ENCODE data around the gene SENP3.

The SENP3 gene

DNA sequence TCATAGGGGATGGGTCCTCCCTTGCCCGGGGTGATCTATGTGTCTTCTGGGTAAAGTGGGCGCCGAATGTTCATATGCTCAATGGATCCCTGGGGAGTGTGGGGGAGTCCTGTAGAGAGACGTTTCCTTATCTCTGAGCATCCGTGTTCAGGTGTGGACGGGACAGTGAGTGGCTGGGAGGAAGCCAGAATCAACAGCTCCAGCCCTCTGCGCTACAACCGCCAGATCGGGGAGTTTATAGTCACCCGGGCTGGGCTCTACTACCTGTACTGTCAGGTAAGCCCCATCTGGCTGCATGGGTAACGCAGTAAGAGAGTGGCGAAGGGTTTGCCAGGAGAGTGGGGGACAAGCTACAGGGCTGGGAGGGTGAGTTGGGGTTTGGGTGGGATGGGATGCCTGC, 5.1 kb upstream of the SENP3 start:
- DNase-seq (ENCODE audit: low read depth, low spot score): no peak

DNA sequence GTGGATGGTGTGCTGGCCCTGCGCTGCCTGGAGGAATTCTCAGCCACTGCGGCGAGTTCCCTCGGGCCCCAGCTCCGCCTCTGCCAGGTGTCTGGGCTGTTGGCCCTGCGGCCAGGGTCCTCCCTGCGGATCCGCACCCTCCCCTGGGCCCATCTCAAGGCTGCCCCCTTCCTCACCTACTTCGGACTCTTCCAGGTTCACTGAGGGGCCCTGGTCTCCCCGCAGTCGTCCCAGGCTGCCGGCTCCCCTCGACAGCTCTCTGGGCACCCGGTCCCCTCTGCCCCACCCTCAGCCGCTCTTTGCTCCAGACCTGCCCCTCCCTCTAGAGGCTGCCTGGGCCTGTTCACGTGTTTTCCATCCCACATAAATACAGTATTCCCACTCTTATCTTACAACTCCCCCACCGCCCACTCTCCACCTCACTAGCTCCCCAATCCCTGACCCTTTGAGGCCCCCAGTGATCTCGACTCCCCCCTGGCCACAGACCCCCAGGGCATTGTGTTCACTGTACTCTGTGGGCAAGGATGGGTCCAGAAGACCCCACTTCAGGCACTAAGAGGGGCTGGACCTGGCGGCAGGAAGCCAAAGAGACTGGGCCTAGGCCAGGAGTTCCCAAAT, 4.5 kb upstream of the SENP3 start:
- DNase-seq (ENCODE audit: low read depth, low spot score): no peak

DNA sequence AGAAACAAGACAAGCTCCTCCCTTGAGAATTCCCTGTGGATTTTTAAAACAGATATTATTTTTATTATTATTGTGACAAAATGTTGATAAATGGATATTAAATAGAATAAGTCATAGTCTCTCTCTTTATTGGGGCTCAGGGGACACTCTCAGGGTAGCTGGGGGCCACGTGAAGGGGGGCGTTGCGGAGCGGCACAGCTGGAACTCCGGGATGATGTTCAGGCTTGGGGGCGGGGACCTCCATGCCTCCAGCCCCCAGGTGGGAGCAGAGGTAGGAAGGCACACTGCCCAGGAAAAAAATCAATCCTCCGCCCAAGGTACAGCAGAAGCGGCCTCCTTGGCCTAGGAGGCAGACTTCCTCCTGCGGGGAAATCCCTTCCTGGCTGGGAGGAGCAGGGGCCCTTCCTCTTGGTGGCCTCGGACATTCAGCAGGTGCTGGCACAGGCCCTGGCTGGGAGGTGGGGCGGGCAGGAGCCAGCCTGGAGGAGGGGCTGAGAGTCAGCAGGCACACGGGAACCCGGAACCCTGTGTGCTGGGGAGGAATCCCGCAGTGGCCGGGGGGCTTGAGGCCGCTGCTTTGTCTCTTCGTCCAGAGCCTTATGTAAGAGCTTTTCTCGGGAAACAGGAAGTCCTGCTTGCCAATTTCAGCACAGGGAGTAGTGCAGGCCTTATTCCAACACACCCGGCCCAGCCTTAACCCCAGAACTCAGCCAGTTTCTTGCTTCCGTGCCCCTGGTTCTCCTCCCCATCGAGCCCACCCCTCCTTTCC, 3.8 kb upstream of the SENP3 start:
- no peak for DNase-seq (ENCODE audit: low read depth, low spot score)

DNA sequence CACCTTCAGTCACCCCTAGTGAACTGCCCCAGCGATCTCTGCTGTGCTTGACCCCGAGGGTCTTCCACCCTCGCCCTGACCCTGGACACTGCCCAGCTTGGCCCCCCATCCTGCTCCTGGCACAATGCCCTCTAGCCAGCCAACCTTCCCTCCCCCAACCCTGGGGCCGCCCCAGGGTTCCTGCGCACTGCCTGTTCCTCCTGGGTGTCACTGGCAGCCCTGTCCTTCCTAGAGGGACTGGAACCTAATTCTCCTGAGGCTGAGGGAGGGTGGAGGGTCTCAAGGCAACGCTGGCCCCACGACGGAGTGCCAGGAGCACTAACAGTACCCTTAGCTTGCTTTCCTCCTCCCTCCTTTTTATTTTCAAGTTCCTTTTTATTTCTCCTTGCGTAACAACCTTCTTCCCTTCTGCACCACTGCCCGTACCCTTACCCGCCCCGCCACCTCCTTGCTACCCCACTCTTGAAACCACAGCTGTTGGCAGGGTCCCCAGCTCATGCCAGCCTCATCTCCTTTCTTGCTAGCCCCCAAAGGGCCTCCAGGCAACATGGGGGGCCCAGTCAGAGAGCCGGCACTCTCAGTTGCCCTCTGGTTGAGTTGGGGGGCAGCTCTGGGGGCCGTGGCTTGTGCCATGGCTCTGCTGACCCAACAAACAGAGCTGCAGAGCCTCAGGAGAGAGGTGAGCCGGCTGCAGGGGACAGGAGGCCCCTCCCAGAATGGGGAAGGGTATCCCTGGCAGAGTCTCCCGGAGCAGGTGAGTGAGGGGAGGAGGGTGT, 3.0 kb upstream of the SENP3 start, which contains the start of gene TNFSF13:
Gene TNFSF13 (plus strand): TSS at position 207 of the 776 bp plus-strand sequence. CDS start 290 bp downstream, at position 497.
- no peak for DNase-seq (ENCODE audit: low read depth, low spot score)

DNA sequence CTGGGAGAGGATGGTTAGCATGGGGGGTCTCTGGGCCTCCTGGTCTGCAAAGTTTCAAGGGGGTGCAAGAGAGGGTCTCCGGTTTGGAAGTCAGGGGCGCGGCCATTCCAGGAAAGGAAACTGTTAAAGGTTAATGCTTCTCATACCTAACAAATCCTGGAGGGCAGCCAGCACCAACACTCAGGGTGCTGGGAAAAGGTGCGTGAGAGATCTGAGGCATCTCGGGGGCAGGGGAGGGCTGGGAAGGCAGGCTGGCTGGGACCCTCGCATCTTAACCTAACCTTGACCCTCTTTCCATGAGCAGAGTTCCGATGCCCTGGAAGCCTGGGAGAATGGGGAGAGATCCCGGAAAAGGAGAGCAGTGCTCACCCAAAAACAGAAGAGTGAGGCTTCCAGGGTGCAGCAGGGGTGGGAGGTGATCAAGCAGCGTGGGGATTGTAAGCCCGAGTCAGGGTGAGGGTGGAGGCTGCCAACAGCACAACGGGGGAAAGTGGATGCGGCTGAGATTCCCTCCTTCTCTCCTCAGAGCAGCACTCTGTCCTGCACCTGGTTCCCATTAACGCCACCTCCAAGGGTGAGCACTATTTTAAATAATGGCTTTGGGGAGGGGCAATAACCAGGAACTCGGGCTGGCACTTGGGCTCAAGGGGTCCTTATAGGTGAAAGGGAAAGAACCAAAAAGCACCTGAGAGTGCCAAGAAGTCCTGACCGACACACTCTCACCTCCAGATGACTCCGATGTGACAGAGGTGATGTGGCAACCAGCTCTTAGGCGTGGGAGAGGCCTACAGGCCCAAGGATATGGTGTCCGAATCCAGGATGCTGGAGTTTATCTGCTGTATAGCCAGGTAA, 2.2 kb upstream of the SENP3 start:
- no peak for DNase-seq (ENCODE audit: low read depth, low spot score)

DNA sequence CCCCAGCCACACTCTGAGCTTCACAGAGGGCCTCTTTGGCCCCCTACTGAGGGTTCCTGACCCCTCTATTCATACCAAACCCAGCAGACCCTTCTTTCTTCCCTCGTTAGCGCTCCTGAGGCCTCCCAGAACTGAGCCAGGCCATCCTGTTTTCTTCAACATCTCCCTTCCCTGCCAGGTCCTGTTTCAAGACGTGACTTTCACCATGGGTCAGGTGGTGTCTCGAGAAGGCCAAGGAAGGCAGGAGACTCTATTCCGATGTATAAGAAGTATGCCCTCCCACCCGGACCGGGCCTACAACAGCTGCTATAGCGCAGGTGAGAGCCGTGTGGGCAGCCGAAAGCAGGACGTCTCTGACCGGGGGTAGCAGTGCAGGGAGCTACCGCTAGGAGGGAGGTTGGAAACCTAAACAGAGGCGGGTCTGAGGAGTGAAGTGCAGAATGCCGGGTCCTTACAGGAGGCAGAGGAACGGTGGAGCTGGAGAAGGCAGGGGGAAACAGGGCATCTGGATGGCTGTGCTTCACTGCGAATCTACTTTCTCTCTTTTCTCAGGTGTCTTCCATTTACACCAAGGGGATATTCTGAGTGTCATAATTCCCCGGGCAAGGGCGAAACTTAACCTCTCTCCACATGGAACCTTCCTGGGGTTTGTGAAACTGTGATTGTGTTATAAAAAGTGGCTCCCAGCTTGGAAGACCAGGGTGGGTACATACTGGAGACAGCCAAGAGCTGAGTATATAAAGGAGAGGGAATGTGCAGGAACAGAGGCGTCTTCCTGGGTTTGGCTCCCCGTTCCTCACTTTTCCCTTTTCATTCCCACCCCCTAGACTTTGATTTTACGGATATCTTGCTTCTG, 1.3 kb upstream of the SENP3 start:
- no peak for DNase-seq (ENCODE audit: low read depth, low spot score)

DNA sequence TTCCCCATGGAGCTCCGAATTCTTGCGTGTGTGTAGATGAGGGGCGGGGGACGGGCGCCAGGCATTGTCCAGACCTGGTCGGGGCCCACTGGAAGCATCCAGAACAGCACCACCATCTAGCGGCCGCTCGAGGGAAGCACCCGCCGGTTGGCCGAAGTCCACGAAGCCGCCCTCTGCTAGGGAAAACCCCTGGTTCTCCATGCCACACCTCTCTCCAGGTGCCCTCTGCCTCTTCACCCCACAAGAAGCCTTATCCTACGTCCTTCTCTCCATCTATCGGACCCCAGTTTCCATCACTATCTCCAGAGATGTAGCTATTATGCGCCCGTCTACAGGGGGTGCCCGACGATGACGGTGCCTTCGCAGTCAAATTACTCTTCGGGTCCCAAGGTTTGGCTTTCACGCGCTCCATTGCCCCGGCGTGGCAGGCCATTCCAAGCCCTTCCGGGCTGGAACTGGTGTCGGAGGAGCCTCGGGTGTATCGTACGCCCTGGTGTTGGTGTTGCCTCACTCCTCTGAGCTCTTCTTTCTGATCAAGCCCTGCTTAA, 617 bp upstream of the SENP3 start:
- DNase-seq (ENCODE audit: low read depth, low spot score): peak; percentile 66

DNA sequence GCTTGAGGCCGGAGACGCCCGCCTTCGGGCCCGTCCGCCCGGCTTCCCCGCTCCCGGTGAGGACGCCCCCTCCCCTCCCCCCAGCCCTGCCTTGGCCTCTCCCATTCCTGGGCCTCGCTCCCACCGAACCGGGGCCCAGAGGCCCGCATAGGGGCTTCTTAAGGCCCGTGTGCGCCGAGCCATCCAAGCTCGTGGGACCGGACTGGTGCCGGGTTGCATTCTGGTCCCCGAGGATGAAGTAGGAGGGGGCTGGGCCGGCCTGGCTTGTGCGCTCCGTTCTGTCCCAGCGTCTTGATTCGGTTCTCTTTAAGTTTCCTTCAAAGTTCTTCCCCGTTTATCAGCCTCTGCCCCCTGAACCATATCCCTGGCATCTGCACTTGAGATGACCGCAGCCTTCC, 488 bp downstream of the SENP3 start:
- DNase-seq (ENCODE audit: low read depth, low spot score): no peak

DNA sequence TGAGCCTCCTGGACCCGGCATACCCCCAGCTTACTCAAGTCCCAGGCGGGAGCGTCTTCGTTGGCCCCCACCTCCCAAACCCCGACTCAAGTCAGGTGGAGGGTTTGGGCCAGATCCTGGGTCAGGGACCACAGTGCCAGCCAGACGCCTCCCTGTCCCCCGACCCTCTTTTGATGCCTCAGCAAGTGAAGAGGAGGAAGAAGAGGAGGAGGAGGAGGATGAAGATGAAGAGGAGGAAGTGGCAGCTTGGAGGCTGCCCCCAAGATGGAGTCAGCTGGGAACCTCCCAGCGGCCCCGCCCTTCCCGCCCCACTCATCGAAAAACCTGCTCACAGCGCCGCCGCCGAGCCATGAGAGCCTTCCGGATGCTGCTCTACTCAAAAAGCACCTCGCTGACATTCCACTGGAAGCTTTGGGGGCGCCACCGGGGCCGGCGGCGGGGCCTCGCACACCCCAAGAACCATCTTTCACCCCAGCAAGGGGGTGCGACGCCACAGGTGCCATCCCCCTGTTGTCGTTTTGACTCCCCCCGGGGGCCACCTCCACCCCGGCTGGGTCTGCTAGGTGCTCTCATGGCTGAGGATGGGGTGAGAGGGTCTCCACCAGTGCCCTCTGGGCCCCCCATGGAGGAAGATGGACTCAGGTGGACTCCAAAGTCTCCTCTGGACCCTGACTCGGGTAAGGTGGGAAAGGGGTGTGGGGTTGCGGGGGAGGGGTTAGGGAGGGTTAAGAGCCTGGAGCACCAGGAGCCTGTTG, 1.6 kb downstream of the SENP3 start:
- no peak for DNase-seq (ENCODE audit: low read depth, low spot score)

DNA sequence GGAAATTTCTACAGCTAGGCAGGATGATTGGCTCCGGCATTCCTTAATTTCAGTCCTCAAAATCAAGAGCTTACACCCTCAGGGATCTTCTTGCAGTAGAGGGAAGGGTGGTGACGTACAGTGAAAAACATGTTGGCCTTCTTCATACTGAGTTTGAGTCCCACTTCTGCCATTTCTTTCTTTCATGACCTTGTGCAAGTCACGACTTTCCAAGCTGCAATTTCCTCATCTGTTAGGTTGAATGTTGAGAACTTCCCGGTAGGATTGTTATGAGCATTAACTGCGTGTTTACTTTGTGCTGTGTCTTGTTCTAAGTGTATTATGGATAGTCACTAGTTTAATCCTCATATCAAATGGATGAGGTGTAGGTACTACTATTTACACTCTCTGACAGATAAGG, 7.9 kb downstream of the SENP3 start:
- no peak for DNase-seq (ENCODE audit: low read depth, low spot score)

DNA sequence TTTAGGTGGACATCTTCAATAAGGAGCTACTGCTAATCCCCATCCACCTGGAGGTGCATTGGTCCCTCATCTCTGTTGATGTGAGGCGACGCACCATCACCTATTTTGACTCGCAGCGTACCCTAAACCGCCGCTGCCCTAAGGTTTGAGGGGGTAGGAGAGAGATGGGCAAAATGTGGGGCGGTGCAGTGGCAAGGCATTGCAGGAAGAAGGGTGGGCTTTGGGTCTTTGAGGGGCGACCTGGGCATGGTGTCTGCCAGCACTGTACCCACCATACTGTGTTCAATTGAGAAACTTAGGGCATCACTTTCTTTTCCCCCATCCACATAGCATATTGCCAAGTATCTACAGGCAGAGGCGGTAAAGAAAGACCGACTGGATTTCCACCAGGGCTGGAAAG, 8.6 kb downstream of the SENP3 start:
- DNase-seq (ENCODE audit: low read depth, low spot score): no peak

DNA sequence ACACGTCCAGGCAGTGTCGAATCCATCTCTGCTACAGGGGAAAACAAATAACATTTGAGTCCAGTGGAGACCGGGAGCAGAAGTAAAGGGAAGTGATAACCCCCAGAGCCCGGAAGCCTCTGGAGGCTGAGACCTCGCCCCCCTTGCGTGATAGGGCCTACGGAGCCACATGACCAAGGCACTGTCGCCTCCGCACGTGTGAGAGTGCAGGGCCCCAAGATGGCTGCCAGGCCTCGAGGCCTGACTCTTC, 10.5 kb downstream of the SENP3 start:
- no peak for DNase-seq (ENCODE audit: low read depth, low spot score)

DNA sequence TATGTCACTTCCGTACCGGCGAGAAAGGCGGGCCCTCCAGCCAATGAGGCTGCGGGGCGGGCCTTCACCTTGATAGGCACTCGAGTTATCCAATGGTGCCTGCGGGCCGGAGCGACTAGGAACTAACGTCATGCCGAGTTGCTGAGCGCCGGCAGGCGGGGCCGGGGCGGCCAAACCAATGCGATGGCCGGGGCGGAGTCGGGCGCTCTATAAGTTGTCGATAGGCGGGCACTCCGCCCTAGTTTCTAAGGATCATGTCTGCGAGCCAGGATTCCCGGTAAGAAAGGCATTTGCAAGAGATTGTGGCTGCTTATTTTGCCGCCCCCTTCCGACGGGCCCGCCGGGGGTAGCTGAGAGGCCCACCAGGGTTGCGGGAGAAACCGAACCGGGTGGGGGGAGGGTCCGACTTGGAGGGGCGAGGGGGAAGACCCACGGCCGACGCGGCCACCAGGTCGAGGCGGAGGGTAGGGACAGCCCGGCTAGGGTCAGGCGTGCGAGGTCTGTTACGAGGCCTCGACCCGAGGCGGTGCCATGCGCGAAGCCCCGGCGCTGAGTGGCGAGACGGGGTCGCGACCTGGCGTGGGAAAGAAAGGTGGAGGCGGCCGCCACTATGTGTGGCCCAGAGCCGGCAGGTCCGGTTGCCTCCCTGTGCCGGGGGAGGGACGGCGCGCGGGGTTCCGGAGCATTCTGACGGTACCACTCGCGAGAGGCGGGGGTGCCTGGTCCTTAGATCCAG, 11.0 kb downstream of the SENP3 start:
- DNase-seq (ENCODE audit: low read depth, low spot score): peak; percentile 98

DNA sequence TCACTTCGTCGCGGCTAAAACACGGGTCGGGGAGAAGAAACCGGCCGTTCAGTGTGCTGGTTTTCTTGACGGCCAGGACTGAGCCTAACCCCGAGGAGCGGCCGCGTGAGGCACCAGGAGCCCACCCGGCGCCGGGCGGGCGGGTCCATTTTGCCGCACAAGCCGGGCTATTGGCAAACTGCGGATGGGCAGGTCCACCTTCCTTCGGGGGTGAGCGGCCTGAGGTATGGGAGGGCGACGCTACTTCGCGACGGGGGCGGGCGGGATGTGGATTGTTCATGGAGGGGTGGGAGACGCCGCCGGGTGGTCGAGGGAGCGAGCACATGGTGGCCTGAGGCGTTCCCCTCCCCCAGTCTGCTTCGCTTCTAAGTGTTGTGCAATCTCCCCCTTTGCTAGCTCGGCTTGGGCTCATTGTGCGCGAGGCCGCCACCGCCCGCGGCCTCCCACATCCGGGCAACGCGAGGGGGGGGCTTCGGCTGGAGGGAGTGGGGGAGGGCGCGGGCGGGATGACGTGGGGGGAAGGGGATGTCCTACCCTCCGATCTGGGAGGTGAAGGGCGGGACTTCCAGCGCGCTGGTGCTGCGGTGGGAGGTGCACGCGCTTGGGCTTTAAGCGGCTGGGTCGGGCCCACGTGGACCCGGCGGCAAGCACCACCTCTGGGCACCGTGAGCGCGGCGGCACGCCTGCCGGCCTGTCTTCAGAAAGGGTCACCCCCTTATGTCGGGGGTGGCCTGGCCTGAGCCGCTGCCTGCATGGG, 11.8 kb downstream of the SENP3 start:
- DNase-seq (ENCODE audit: low read depth, low spot score): peak; percentile 82

DNA sequence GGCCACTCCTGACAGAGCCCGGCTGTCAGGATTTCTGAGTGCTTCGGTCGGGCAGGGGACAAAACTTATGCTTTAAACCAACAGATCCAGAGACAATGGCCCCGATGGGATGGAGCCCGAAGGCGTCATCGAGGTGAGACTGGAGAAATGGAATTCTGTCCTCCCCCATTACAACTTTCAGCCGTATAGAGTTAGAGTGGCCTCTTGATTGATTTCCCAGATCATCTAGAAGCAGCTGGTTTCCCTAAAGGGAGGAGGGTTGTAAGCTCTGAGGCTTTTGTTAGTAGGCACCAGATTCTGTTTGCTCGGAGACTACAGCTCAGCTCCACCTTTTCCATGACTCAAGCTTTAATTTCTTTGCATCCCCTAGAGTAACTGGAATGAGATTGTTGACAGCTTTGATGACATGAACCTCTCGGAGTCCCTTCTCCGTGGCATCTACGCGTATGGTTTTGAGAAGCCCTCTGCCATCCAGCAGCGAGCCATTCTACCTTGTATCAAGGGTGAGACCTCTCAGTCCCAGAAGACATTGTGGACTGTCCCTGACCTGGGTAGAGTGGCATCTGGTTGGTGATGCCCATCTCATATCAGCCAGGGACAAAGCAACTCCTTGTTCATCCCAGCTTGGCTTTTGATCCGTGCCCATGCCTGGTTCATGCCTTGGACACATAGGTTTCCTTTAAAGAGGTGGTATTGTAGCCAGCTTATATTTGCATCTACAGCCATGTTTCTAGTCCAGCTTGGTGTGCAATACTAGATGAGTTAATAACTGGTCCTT, 12.6 kb downstream of the SENP3 start:
- DNase-seq (ENCODE audit: low read depth, low spot score): no peak

DNA sequence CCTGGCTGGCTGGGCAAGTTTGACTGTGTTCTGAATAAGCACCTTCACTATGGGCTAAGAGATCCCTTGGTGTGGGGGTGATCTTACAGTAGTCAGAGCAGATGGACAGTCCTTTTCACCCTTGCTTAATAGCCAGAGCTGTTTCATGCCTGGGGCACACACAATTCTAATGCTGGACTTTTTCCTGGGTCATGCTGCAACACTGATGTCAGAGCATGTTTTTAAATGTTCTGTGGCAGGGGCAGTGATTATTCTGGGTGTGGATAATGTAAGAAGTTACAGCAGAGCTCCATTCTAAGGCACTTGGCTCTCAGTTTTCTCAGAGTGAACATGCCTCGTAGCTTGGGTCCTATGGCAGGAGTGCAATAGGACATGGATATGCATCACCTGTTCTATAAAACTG, 13.8 kb downstream of the SENP3 start:
- DNase-seq (ENCODE audit: low read depth, low spot score): no peak

DNA sequence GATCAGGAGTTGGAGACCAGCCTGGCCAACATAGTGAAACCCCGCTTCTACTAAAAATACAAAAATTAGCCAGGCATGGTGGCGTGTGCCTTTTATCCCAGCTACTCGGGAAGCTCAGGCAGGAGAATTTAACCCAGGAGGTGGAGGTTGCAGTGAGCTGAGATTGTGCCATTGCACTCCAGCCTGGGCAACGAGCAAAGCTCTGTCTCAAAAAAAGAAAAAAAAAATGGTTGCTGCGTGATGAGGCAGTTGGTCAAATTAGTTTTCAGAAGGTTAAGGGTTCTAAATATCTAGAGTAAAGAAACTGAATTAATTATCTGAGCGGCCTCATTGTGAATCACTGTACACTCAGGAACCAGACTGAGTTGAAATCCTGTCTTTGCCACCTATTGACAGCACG, 14.2 kb downstream of the SENP3 start:
- no peak for DNase-seq (ENCODE audit: low read depth, low spot score)

DNA sequence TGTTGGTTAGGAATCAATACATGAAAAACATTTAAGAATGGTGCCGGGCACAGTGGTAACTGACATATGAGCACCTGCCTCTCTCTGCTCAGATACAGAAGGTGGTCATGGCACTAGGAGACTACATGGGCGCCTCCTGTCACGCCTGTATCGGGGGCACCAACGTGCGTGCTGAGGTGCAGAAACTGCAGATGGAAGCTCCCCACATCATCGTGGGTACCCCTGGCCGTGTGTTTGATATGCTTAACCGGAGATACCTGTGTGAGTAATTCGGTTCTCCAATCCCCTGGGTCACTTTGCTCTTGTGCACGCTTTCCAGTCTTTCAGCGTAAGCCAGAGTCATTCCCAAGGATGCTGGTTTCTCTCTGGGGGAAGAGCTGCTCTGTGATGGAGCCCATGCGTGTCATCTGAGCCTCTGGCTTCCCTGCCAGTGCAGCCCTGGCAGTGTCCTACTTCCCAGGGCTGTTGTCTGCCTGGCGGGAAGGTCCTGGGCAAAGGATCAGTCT, 14.8 kb downstream of the SENP3 start:
- DNase-seq (ENCODE audit: low read depth, low spot score): no peak
